Measurements from ENCODE around the gene SRP72.

Gene SRP72

GRCh38 chr4:56531823-56532222 is 64.4 kb downstream of the SRP72 start:
- Histone ChIP-seq H3K27ac (replicated peaks; ENCODE audit: low read length) (no peak overlapping the region), H3K4me2 (ENCODE audit: insufficient read depth, low read length, poor library complexity, severe bottlenecking) (no peak overlapping the region), H3K23ac (ENCODE audit: low read depth, low read length, poor library complexity) (no peak overlapping the region), H2AFZ (ENCODE audit: low read length) (no peak overlapping the region), H2BK5ac (ENCODE audit: low read length) (no peak overlapping the region), H3K4me1 (ENCODE audit: control insufficient read depth in 2 of 2, insufficient read depth in 1 of 2, low read depth in 1 of 2, low read length in 2 of 2) (peaks cover 3 to 4% of the 10 kb centered on the region in 2 donors), H2BK120ac (ENCODE audit: low read depth, low read length) (no peak overlapping the region), H4K91ac (ENCODE audit: low read depth, low read length, poor library complexity) (no peak overlapping the region), H3K27me3 (ENCODE audit: control insufficient read depth in 3 of 3, insufficient read depth in 3 of 3, low read depth in 1 of 3, low read length in 3 of 3) (peaks cover 0 to 43% (median 15%) of the 10 kb centered on the region in 3 experiments), H2BK15ac (ENCODE audit: low read length) (no peak overlapping the region), H3K18ac (ENCODE audit: low read length) (no peak overlapping the region), H2AK5ac (ENCODE audit: low read depth, low read length) (no peak overlapping the region), H3K9me3 (replicated peaks in 1 of 2; ENCODE audit: control insufficient read depth in 2 of 2, insufficient read depth in 1 of 2, low read depth in 1 of 2, low read length in 2 of 2) (peaks cover 0 to 5% of the 10 kb centered on the region in 2 donors), H3K9ac (ENCODE audit: low read depth, low read length, poor library complexity) (no peak overlapping the region), H3K4me3 (ENCODE audit: low read length in 2 of 2) (no peak overlapping the region), H4K8ac (ENCODE audit: low read depth, low read length) (no peak overlapping the region), H3K36me3 (replicated peaks in 1 of 2; ENCODE audit: control insufficient read depth in 2 of 2, insufficient read depth in 2 of 2, low read length in 2 of 2) (no peaks in the 10 kb centered on the region), H3K14ac (ENCODE audit: low read length) (no peak overlapping the region), H3K79me1 (ENCODE audit: low read depth, low read length) (no peaks in the 10 kb centered on the region), H2BK12ac (ENCODE audit: low read length) (no peak overlapping the region), H3K4ac (ENCODE audit: low read length) (no peak overlapping the region)
- no CpG with 5 or more reads among the region's 4 CpGs for WGBS, 2 donors (ENCODE audit: extremely low coverage in 2 of 2, insufficient read length in 2 of 2, insufficient replicate concordance in 1 of 2)
- no peak for DNase-seq (ENCODE audit: low spot score)

GRCh38 chr4:56532239-56532638 is 64.8 kb downstream of the SRP72 start:
- Histone ChIP-seq H3K23ac (ENCODE audit: low read depth, low read length, poor library complexity) (no peak overlapping the region), H4K91ac (ENCODE audit: low read depth, low read length, poor library complexity) (no peak overlapping the region), H3K4ac (ENCODE audit: low read length) (no peak overlapping the region), H3K4me1 (ENCODE audit: control insufficient read depth in 2 of 2, insufficient read depth in 1 of 2, low read depth in 1 of 2, low read length in 2 of 2) (peaks cover 3 to 4% of the 10 kb centered on the region in 2 donors), H3K14ac (ENCODE audit: low read length) (no peak overlapping the region), H3K79me1 (ENCODE audit: low read depth, low read length) (no peaks in the 10 kb centered on the region), H3K4me3 (ENCODE audit: low read length in 2 of 2) (no peak overlapping the region), H3K27me3 (ENCODE audit: control insufficient read depth in 3 of 3, insufficient read depth in 3 of 3, low read depth in 1 of 3, low read length in 3 of 3) (peaks cover 0 to 43% (median 15%) of the 10 kb centered on the region in 3 experiments), H2BK5ac (ENCODE audit: low read length) (no peak overlapping the region), H2BK120ac (ENCODE audit: low read depth, low read length) (no peak overlapping the region), H3K4me2 (ENCODE audit: insufficient read depth, low read length, poor library complexity, severe bottlenecking) (no peak overlapping the region), H3K27ac (replicated peaks; ENCODE audit: low read length) (no peak overlapping the region), H3K18ac (ENCODE audit: low read length) (no peak overlapping the region), H3K9me3 (replicated peaks in 1 of 2; ENCODE audit: control insufficient read depth in 2 of 2, insufficient read depth in 1 of 2, low read depth in 1 of 2, low read length in 2 of 2) (peaks cover 0 to 5% of the 10 kb centered on the region in 2 donors), H3K36me3 (replicated peaks in 1 of 2; ENCODE audit: control insufficient read depth in 2 of 2, insufficient read depth in 2 of 2, low read length in 2 of 2) (no peaks in the 10 kb centered on the region), H2BK15ac (ENCODE audit: low read length) (no peak overlapping the region), H4K8ac (ENCODE audit: low read depth, low read length) (no peak overlapping the region), H2AFZ (ENCODE audit: low read length) (no peak overlapping the region), H2BK12ac (ENCODE audit: low read length) (no peak overlapping the region), H2AK5ac (ENCODE audit: low read depth, low read length) (no peak overlapping the region), H3K9ac (ENCODE audit: low read depth, low read length, poor library complexity) (no peak overlapping the region)
- no peak for DNase-seq (ENCODE audit: low spot score)
- no CpG with 5 or more reads among the region's 2 CpGs for WGBS, 2 donors (ENCODE audit: extremely low coverage in 2 of 2, insufficient read length in 2 of 2, insufficient replicate concordance in 1 of 2)

GRCh38 chr4:56535915-56536314 is 68.5 kb downstream of the SRP72 start:
- Histone ChIP-seq H3K23ac (ENCODE audit: low read depth, low read length, poor library complexity) (no peak overlapping the region), H3K79me1 (ENCODE audit: low read depth, low read length) (no peaks in the 10 kb centered on the region), H3K4ac (ENCODE audit: low read length) (no peak overlapping the region), H2BK15ac (ENCODE audit: low read length) (no peak overlapping the region), H3K36me3 (replicated peaks in 1 of 2; ENCODE audit: control insufficient read depth in 2 of 2, insufficient read depth in 2 of 2, low read length in 2 of 2) (no peaks in the 10 kb centered on the region), H3K4me1 (ENCODE audit: control insufficient read depth in 2 of 2, insufficient read depth in 1 of 2, low read depth in 1 of 2, low read length in 2 of 2) (peaks cover 0 to 1% of the 10 kb centered on the region in 2 donors), H3K27me3 (ENCODE audit: control insufficient read depth in 3 of 3, insufficient read depth in 3 of 3, low read depth in 1 of 3, low read length in 3 of 3) (peaks cover 0 to 30% (median 11%) of the 10 kb centered on the region in 3 experiments), H4K91ac (ENCODE audit: low read depth, low read length, poor library complexity) (no peak overlapping the region), H3K9me3 (replicated peaks in 1 of 2; ENCODE audit: control insufficient read depth in 2 of 2, insufficient read depth in 1 of 2, low read depth in 1 of 2, low read length in 2 of 2) (peaks cover 0 to 5% of the 10 kb centered on the region in 2 donors), H3K4me2 (ENCODE audit: insufficient read depth, low read length, poor library complexity, severe bottlenecking) (no peak overlapping the region), H4K8ac (ENCODE audit: low read depth, low read length) (no peak overlapping the region), H2BK5ac (ENCODE audit: low read length) (no peak overlapping the region), H3K4me3 (ENCODE audit: low read length in 2 of 2) (no peak overlapping the region), H2BK12ac (ENCODE audit: low read length) (no peak overlapping the region), H3K9ac (ENCODE audit: low read depth, low read length, poor library complexity) (no peak overlapping the region), H2AFZ (ENCODE audit: low read length) (no peak overlapping the region), H2AK5ac (ENCODE audit: low read depth, low read length) (no peak overlapping the region), H3K18ac (ENCODE audit: low read length) (no peak overlapping the region), H3K14ac (ENCODE audit: low read length) (no peak overlapping the region), H3K27ac (replicated peaks; ENCODE audit: low read length) (no peak overlapping the region), H2BK120ac (ENCODE audit: low read depth, low read length) (no peak overlapping the region)
- DNase-seq (ENCODE audit: low spot score), result no peak
- no CpG with 5 or more reads among the region's 7 CpGs for WGBS, 2 donors (ENCODE audit: extremely low coverage in 2 of 2, insufficient read length in 2 of 2, insufficient replicate concordance in 1 of 2)

GRCh38 chr4:56537147-56537546 is 69.7 kb downstream of the SRP72 start:
- Histone ChIP-seq H4K8ac (ENCODE audit: low read depth, low read length) (no peak overlapping the region), H3K36me3 (replicated peaks in 1 of 2; ENCODE audit: control insufficient read depth in 2 of 2, insufficient read depth in 2 of 2, low read length in 2 of 2) (no peaks in the 10 kb centered on the region), H2AK5ac (ENCODE audit: low read depth, low read length) (no peak overlapping the region), H3K27ac (replicated peaks; ENCODE audit: low read length) (no peak overlapping the region), H3K23ac (ENCODE audit: low read depth, low read length, poor library complexity) (no peak overlapping the region), H3K4me1 (ENCODE audit: control insufficient read depth in 2 of 2, insufficient read depth in 1 of 2, low read depth in 1 of 2, low read length in 2 of 2) (no peaks in the 10 kb centered on the region), H3K14ac (ENCODE audit: low read length) (no peak overlapping the region), H2BK120ac (ENCODE audit: low read depth, low read length) (no peak overlapping the region), H3K4ac (ENCODE audit: low read length) (no peak overlapping the region), H3K9ac (ENCODE audit: low read depth, low read length, poor library complexity) (no peak overlapping the region), H2BK12ac (ENCODE audit: low read length) (no peak overlapping the region), H2BK15ac (ENCODE audit: low read length) (no peak overlapping the region), H2BK5ac (ENCODE audit: low read length) (no peak overlapping the region), H3K18ac (ENCODE audit: low read length) (no peak overlapping the region), H4K91ac (ENCODE audit: low read depth, low read length, poor library complexity) (no peak overlapping the region), H3K4me2 (ENCODE audit: insufficient read depth, low read length, poor library complexity, severe bottlenecking) (no peak overlapping the region), H3K79me1 (ENCODE audit: low read depth, low read length) (no peaks in the 10 kb centered on the region), H3K27me3 (ENCODE audit: control insufficient read depth in 3 of 3, insufficient read depth in 3 of 3, low read depth in 1 of 3, low read length in 3 of 3) (peaks cover 0 to 18% (median 0%) of the 10 kb centered on the region in 3 experiments), H3K4me3 (ENCODE audit: low read length in 2 of 2) (no peak overlapping the region), H2AFZ (ENCODE audit: low read length) (no peak overlapping the region), H3K9me3 (replicated peaks in 1 of 2; ENCODE audit: control insufficient read depth in 2 of 2, insufficient read depth in 1 of 2, low read depth in 1 of 2, low read length in 2 of 2) (peaks cover 0 to 1% of the 10 kb centered on the region in 2 donors)
- DNase-seq (ENCODE audit: low spot score), result no peak
- no CpG with 5 or more reads among the region's 1 CpG for WGBS, 2 donors (ENCODE audit: extremely low coverage in 2 of 2, insufficient read length in 2 of 2, insufficient replicate concordance in 1 of 2)
